Measurements from ENCODE around the gene SAMD11. TPM values are rescaled to one million over a fixed set of nuclear protein-coding genes. Genes with fewer than 3 reads are reported as not detected.

SAMD11 gene
- total and polyA plus RNA-seq, 10 donors: 7.5 to 37.0 (median 18.9) TPM

DNA sequence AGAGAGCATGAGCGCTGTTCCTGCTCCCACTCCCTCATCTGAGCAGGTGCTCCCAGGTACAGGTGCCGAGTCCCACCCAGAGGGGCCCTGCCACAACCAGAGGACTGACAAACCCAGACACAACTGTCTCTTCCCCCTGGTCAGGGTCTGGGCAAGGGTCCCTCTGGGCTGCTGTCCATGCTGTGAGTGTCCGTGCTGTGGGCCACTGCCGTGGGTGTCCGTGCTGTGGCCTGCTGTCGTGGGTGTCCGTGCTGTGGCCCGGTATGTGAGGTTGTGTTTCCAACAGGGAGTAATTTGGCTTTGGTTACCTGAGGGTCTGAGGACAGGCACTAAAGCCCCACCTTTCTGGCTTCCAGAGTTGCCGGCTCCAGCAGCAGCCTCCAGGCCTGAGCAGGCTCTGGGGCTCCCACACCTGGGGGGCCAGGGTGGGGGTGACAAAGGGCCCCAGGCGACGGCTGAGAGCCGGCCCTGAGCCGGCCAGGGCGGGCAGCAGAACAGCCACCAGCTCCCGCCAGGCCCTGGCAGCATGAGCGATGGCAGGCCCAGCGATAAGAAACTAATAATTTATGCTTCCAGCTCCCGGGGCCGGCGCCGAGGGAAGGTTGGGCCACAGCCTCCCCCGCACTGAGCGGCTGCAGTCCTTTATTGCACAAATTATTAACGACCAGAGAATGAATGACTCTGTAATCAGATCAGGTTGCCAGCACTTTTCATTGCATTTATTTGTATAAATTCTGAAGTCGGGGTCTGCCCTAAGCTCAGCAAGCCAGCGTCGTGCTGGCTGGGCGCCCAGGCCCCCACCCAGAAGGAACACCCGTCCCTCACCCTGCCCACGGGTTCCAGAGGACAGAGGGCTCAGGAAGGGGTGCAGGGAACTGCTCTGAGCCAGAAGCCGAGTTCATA lies 7.3 kb upstream of the SAMD11 start:
- H3K27ac ChIP-seq: peak overlapping the region in 1 of 8 donors; percentile 21
- H3K27me3 ChIP-seq (replicated peaks in 1 of 7): peaks cover 0 to 98% (median 40%) of the 10 kb centered on the region in 7 donors
- H3K36me3 ChIP-seq: no peaks in the 10 kb centered on the region
- no peak for TF ChIP-seq POLR2AphosphoS5 (IDR thresholded peaks at IDR 0.05)
- no peak for TF ChIP-seq POLR2A (IDR thresholded peaks at IDR 0.05)
- TF ChIP-seq, protein P1, sequence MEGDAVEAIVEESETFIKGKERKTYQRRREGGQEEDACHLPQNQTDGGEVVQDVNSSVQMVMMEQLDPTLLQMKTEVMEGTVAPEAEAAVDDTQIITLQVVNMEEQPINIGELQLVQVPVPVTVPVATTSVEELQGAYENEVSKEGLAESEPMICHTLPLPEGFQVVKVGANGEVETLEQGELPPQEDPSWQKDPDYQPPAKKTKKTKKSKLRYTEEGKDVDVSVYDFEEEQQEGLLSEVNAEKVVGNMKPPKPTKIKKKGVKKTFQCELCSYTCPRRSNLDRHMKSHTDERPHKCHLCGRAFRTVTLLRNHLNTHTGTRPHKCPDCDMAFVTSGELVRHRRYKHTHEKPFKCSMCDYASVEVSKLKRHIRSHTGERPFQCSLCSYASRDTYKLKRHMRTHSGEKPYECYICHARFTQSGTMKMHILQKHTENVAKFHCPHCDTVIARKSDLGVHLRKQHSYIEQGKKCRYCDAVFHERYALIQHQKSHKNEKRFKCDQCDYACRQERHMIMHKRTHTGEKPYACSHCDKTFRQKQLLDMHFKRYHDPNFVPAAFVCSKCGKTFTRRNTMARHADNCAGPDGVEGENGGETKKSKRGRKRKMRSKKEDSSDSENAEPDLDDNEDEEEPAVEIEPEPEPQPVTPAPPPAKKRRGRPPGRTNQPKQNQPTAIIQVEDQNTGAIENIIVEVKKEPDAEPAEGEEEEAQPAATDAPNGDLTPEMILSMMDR (IDR thresholded peaks at IDR 0.05 in 8 of 11, conservative IDR thresholded peaks at IDR 0.05 in 3 of 11): no peak
- H3K4me1 ChIP-seq: peaks cover 8 to 54% (median 29%) of the 10 kb centered on the region in 6 donors
- WGBS, 5 donors: 37 to 52% (median 39%) methylated on average over 20 to 31 of the region's 31 CpGs
- intact Hi-C loops (cut with DNase I; ENCODE audit: low total_unique reads): no loop called here
- DNase-seq: peak; percentile 53
- no peak overlapping the region for H3K4me3 ChIP-seq
- no peaks in the 10 kb centered on the region for H3K9me3 ChIP-seq

DNA sequence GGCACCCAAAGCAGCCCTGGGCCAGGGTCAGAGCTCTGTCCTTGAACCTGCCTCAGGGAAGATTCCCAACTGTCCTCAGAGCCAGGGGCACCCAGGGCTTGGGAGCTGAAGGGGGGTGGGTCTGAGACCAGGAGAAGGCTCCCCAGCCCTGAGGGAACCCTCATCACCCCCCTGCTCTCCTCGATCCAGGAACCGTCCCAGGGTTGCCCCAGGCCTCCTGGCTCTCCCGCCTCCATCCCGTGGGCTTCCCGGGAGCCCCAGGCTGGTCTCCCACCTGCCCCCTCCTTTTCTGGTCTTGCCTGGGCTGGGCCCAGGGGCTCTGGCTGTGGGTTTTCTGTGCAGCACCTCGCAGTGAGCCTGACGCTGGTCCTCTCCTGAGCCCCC lies 6.7 kb upstream of the SAMD11 start:
- DNase-seq: peak; percentile 61
- H3K27me3 ChIP-seq (replicated peaks in 1 of 7): peaks cover 0 to 99% (median 46%) of the 10 kb centered on the region in 7 donors
- no peak for TF ChIP-seq POLR2A (IDR thresholded peaks at IDR 0.05)
- TF ChIP-seq POLR2AphosphoS5 (IDR thresholded peaks at IDR 0.05): no peak
- TF ChIP-seq, protein P1 (IDR thresholded peaks at IDR 0.05 in 8 of 11, conservative IDR thresholded peaks at IDR 0.05 in 3 of 11): no peak
- H3K27ac ChIP-seq: no peak overlapping the region
- intact Hi-C loops (cut with DNase I; ENCODE audit: low total_unique reads): no loop called here
- no peak overlapping the region for H3K4me3 ChIP-seq
- 56 to 68% (median 62%) methylated on average over 6 to 7 of the region's 7 CpGs for WGBS, 5 donors
- no peaks in the 10 kb centered on the region for H3K36me3 ChIP-seq
- H3K4me1 ChIP-seq: peaks cover 8 to 55% (median 28%) of the 10 kb centered on the region in 6 donors
- no peaks in the 10 kb centered on the region for H3K9me3 ChIP-seq

DNA sequence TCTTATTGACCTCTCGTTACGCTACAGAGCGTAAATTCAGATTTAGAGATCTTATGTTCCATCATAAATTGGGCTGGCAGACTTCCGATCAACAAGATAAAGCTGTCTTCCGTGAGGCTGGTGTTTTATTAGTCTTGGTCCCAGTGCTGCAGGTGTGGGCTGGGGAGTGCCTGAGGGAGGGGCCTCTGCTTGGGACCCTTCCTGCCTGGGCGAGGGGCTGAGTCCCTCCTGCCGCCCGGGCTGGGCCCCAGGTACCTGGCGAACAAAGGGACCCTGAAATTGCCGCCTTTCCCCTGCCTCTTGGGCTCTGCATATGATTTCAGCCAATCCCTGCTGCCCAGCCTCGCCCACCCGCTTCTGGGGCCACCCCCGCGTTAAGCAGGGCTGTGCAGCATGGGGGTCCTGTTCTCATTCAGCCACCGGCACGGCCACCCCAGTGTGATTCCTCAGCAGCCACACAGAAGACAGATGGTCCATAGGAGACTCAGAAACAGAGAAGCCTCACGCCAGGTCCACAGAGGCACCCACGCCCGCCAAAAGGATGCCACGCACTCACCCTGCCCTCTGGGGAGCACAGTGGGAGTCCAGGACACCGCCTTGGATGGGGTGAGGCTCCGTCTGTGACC lies 6.1 kb upstream of the SAMD11 start:
- DNase-seq: peak; percentile 51
- H3K4me3 ChIP-seq: no peak overlapping the region
- no peak overlapping the region for H3K27ac ChIP-seq
- peaks cover 8 to 55% (median 26%) of the 10 kb centered on the region in 6 donors for H3K4me1 ChIP-seq
- 68 to 78% (median 72%) methylated on average over 17 to 22 of the region's 22 CpGs for WGBS, 5 donors
- H3K36me3 ChIP-seq: no peaks in the 10 kb centered on the region
- peaks cover 0 to 99% (median 51%) of the 10 kb centered on the region in 7 donors for H3K27me3 ChIP-seq (replicated peaks in 1 of 7)
- TF ChIP-seq POLR2A (IDR thresholded peaks at IDR 0.05) (no peak), POLR2AphosphoS5 (IDR thresholded peaks at IDR 0.05) (peak in 1 of 3 donors; percentile 3)
- TF ChIP-seq, protein P1 (IDR thresholded peaks at IDR 0.05 in 8 of 11, conservative IDR thresholded peaks at IDR 0.05 in 3 of 11): no peak
- no peaks in the 10 kb centered on the region for H3K9me3 ChIP-seq
- intact Hi-C loops (cut with DNase I; ENCODE audit: low total_unique reads): no loop called here

DNA sequence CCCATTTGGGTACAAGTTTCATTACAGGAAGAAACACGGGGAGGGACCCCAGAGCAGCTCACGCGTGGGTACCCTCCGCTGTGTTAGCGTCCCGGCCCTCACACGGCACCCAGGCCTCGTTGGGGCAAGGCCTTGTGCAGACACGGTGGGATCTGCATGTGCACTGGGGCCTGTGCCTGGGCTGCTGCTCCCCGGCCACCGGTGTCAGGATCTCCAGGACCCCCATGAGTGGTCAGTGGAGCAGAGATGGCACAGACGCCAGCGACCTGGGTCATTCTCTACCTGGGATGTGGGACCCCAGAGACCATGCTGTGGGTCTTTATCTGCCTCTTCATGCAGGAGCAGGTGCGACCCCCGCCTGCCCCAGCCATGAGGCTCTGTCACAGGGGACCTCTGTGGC lies 5.4 kb upstream of the SAMD11 start:
- intact Hi-C loops (cut with DNase I; ENCODE audit: low total_unique reads): no loop called here
- Histone ChIP-seq H3K4me1 (peaks cover 13 to 59% (median 30%) of the 10 kb centered on the region in 6 donors), H3K4me3 (no peak overlapping the region), H3K27ac (no peak overlapping the region), H3K9me3 (no peaks in the 10 kb centered on the region), H3K27me3 (replicated peaks in 1 of 7) (peaks cover 0 to 99% (median 50%) of the 10 kb centered on the region in 7 donors), H3K36me3 (no peaks in the 10 kb centered on the region)
- no peak for TF ChIP-seq POLR2A (IDR thresholded peaks at IDR 0.05)
- TF ChIP-seq POLR2AphosphoS5 (IDR thresholded peaks at IDR 0.05): peak in 1 of 3 donors; percentile 30
- 75 to 90% (median 82%) methylated on average over 11 to 15 of the region's 15 CpGs; no CpG with 5 or more reads in 1 of the 5 donors for WGBS, 5 donors
- no peak for DNase-seq

Measured in spleen (tissue), 11 donors.